Measurements from ENCODE around the gene DNASE1L3. TPM values are rescaled to one million over a fixed set of nuclear protein-coding genes. Genes with fewer than 3 reads are reported as not detected.

DNASE1L3 gene
- total and polyA plus RNA-seq, 2 of the 13 experiments (the other 11 are each of a cell fraction or from before 2014, with no cell fraction given): 0.86 to 1.7 TPM

GRCh38 chr3:58237941-58238681 is 27.3 kb upstream of the DNASE1L3 start (continued):
- TF ChIP-seq, protein P1, sequence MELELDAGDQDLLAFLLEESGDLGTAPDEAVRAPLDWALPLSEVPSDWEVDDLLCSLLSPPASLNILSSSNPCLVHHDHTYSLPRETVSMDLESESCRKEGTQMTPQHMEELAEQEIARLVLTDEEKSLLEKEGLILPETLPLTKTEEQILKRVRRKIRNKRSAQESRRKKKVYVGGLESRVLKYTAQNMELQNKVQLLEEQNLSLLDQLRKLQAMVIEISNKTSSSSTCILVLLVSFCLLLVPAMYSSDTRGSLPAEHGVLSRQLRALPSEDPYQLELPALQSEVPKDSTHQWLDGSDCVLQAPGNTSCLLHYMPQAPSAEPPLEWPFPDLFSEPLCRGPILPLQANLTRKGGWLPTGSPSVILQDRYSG (CRISPR knock-in tag; IDR thresholded peaks at IDR 0.05): no peak
- TF ChIP-seq, protein P2, sequence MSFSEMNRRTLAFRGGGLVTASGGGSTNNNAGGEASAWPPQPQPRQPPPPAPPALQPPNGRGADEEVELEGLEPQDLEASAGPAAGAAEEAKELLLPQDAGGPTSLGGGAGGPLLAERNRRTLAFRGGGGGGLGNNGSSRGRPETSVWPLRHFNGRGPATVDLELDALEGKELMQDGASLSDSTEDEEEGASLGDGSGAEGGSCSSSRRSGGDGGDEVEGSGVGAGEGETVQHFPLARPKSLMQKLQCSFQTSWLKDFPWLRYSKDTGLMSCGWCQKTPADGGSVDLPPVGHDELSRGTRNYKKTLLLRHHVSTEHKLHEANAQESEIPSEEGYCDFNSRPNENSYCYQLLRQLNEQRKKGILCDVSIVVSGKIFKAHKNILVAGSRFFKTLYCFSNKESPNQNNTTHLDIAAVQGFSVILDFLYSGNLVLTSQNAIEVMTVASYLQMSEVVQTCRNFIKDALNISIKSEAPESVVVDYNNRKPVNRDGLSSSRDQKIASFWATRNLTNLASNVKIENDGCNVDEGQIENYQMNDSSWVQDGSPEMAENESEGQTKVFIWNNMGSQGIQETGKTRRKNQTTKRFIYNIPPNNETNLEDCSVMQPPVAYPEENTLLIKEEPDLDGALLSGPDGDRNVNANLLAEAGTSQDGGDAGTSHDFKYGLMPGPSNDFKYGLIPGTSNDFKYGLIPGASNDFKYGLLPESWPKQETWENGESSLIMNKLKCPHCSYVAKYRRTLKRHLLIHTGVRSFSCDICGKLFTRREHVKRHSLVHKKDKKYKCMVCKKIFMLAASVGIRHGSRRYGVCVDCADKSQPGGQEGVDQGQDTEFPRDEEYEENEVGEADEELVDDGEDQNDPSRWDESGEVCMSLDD (CRISPR knock-in tag; IDR thresholded peaks at IDR 0.05; ENCODE audit: borderline replicate concordance): no peak
- TF ChIP-seq ZBTB43 (CRISPR knock-in tag; conservative IDR thresholded peaks at IDR 0.05) (no peak), SOX5 (CRISPR knock-in tag; IDR thresholded peaks at IDR 0.05; ENCODE audit: borderline replicate concordance) (peak; percentile 29; the same call in 1 of the 2 replicates), MEIS1 (CRISPR knock-in tag; IDR thresholded peaks at IDR 0.05; ENCODE audit: borderline replicate concordance) (no peak), ZFP82 (CRISPR knock-in tag; IDR thresholded peaks at IDR 0.05; ENCODE audit: borderline replicate concordance) (peak; percentile 82; the same call in 1 of the 2 replicates), NKX3-1 (CRISPR knock-in tag; IDR thresholded peaks at IDR 0.05) (0 out of 2 replicates have a peak, but pooled peaks have one; percentile 20), CEBPB (IDR thresholded peaks at IDR 0.05; ENCODE audit: borderline replicate concordance, low read depth, low read length) (peak; percentile 89), MXD4 (CRISPR knock-in tag; IDR thresholded peaks at IDR 0.05) (peak; percentile 82; the same call in 1 of the 2 replicates), ZNF781 (CRISPR knock-in tag; IDR thresholded peaks at IDR 0.05; ENCODE audit: borderline replicate concordance, not compliant biosample characterization) (peak; percentile 85), MAZ (IDR thresholded peaks at IDR 0.05; ENCODE audit: borderline replicate concordance, low read depth, low read length) (no peak), MAZ (CRISPR knock-in tag; IDR thresholded peaks at IDR 0.05; ENCODE audit: low read depth) (peak; percentile 39; the same call in 1 of the 2 replicates), ZNF142 (CRISPR knock-in tag; IDR thresholded peaks at IDR 0.05) (peak; percentile 73; the same call in 1 of the 2 replicates), ZNF232 (CRISPR knock-in tag; IDR thresholded peaks at IDR 0.05; ENCODE audit: borderline replicate concordance) (0 out of 2 replicates have a peak, but pooled peaks have one; percentile 25), ZNF619 (CRISPR knock-in tag; IDR thresholded peaks at IDR 0.05) (peak; percentile 71; the same call in 1 of the 2 replicates), PAWR (CRISPR knock-in tag; IDR thresholded peaks at IDR 0.05; ENCODE audit: borderline replicate concordance) (no peak), YEATS4 (CRISPR knock-in tag; IDR thresholded peaks at IDR 0.05; ENCODE audit: borderline replicate concordance) (peak; percentile 50), ZNF564 (CRISPR knock-in tag; IDR thresholded peaks at IDR 0.05) (no peak)
